Panc1 (cell line): ENCODE measurements around the gene ATP6V1B1. TPM values are rescaled to one million over a fixed set of nuclear protein-coding genes. Genes with fewer than 3 reads are reported as not detected.

Experiments
- ATAC-seq: fragments of 200-7000 bp; cut with Tn5 transposase; 2 replicates; pipeline ENCODE4 v1.9.1; 2020; ENCODE audit warnings: mild to moderate bottlenecking, moderate library complexity
- BruUV-seq: library from RNA; stranded (reverse); fragments of 400-500 nt; replicated peaks from 2 replicates; lab custom pipeline; 2021; lab: Mats Ljungman, UMichigan
- CTCF ChIA-PET: fragments of 300-600 bp; sonication (Branson Sonifier 250); formaldehyde crosslinking; loops from one replicate; lab custom pipeline; 2022; ENCODE audit warnings: antibody characterized with exemption; lab: Charles Lee
- POLR2A ChIA-PET: fragments of 300-600 bp; sonication (Branson Sonifier 250); formaldehyde crosslinking; loops from one replicate; lab custom pipeline; 2022; ENCODE audit warnings: antibody characterized with exemption; lab: Charles Lee
- DNase-seq: peaks from one replicate; pipeline ENCODE4 v3.0.0-alpha.2; 2010; ENCODE audit warnings: low read depth, low spot score
- H3K27ac ChIP-seq: 2 replicates; pipeline ENCODE4 v1.5.1; 2011; ENCODE audit warnings: mild to moderate bottlenecking, low read length, inconsistent platforms
- H3K27me3 ChIP-seq: fragments of 200-500 bp; sonication (Bioruptor generic); 2 replicates; pipeline ENCODE4 v1.6.0; 2014; ENCODE audit warnings: low read length, inconsistent platforms; ENCODE audit not compliant: control insufficient read depth, insufficient read depth
- H3K36me3 ChIP-seq: fragments of 200-500 bp; sonication (Bioruptor generic); 2 replicates; pipeline ENCODE4 v1.5.1; 2014; ENCODE audit warnings: inconsistent platforms, mild to moderate bottlenecking, low read length, moderate library complexity; ENCODE audit not compliant: control insufficient read depth, insufficient read depth
- H3K4me1 ChIP-seq: 2 replicates; pipeline ENCODE4 v1.5.1; 2011; ENCODE audit warnings: inconsistent platforms, mild to moderate bottlenecking, low read length, moderate library complexity; ENCODE audit not compliant: control insufficient read depth, insufficient read depth
- H3K4me3 ChIP-seq, 2 experiments: 2 replicates each; pipeline ENCODE4 v1.5.1; 2011 to 2012; ENCODE audit warnings: low read depth in 2 of 2, low read length in 2 of 2, mild to moderate bottlenecking in 2 of 2, inconsistent platforms in 1 of 2, moderate library complexity in 1 of 2
- H3K9me3 ChIP-seq: fragments of 200-500 bp; sonication (Bioruptor generic); 2 replicates; pipeline ENCODE4 v1.5.1; 2014; ENCODE audit warnings: low read depth, mild to moderate bottlenecking, inconsistent platforms, low read length, moderate library complexity; ENCODE audit not compliant: control insufficient read depth, insufficient read depth
- POLR2AphosphoS5 ChIP-seq: IDR thresholded peaks from 2 replicates; pipeline ENCODE4 v1.6.1; 2012; ENCODE audit warnings: mild to moderate bottlenecking, low read depth, low read length, moderate library complexity
- REST ChIP-seq, 2 experiments: IDR thresholded peaks; 2 replicates each; pipeline ENCODE4 v1.6.1; 2011 to 2012; ENCODE audit warnings: low read depth in 2 of 2, control low read depth in 1 of 2, low read length in 1 of 2, mild to moderate bottlenecking in 1 of 2, moderate library complexity in 1 of 2; ENCODE audit not compliant: insufficient read depth in 1 of 2
- SIN3A ChIP-seq: IDR thresholded peaks from 2 replicates; pipeline ENCODE4 v1.6.1; 2012; ENCODE audit warnings: low read depth, mild to moderate bottlenecking, low read length, moderate library complexity, borderline replicate concordance; ENCODE audit not compliant: insufficient read depth
- TCF7L2 ChIP-seq: IDR thresholded peaks from 2 replicates; pipeline ENCODE4 v1.6.1; 2011; ENCODE audit warnings: mild to moderate bottlenecking, low read depth, low read length, inconsistent platforms
- in situ Hi-C: cut with HindIII; loops from 2 replicates; pipeline ENCODE4 v1.10.0; 2016; ENCODE audit warnings: low sequenced_read_pairs, low pct_unique_long_range_greater_than_20kb
- intact Hi-C: fragments of 100-400 bp; cut with micrococcal nuclease; formaldehyde crosslinking; loops from one replicate; pipeline ENCODE4 v1.10.0; 2022; ENCODE audit not compliant: unreplicated experiment
- total RNA-seq: library from RNA; stranded (reverse); gene quantifications from one replicate; pipeline ENCODE4 v1.2.1, GENCODE V29; 2021; ENCODE audit not compliant: unreplicated experiment
- TF ChIP-seq, protein P1 (sequence below): fragments of 450-650 bp; IDR thresholded peaks from 2 replicates; pipeline ENCODE4 v1.5.1; 2017; ENCODE audit warnings: mild to moderate bottlenecking

The ATP6V1B1 gene
- total RNA-seq, 1 experiment from 2014 or later: 0.18 TPM

DNA sequence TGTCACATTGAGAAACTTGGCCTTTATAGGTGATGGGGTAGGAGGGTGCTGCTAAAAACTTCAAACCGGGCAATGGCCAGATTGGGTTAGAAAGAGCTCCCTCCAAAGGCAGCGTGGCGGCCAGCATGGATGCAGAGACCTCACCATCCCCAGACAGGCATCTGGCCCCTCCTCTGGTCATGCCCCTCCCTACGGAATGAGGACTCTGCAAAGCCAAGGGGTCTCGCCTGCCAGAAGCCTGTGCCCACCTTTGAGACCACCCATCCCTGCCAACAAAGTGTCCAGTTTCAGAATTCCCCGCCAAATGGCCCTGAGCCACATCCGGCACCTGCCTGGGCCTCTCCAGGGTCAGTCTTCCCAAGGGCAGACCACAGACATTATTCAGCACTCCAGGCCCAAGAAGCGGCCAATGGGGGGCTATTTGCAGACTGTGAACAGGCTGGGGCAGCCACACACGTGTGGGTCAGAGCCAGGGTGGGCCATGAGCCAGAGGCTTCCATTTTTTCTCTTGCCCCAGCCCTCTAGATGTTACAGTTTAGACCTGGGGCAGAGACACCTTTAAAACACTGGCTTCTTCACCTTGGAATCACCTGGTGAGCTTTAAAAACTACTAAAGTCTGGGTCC is 4.2 kb upstream of the ATP6V1B1 start:
- H3K9me3 ChIP-seq: no peaks in the 10 kb centered on the region
- ChIA-PET CTCF (no interaction called here), POLR2A (no interaction called here)
- intact Hi-C loops (no loop called here), in situ Hi-C loops (no loop called here)
- DNase-seq (no peak), ATAC-seq (no peak)
- no peaks in the 10 kb centered on the region for H3K36me3 ChIP-seq
- no peak overlapping the region for H3K27ac ChIP-seq
- TF ChIP-seq, protein P1, sequence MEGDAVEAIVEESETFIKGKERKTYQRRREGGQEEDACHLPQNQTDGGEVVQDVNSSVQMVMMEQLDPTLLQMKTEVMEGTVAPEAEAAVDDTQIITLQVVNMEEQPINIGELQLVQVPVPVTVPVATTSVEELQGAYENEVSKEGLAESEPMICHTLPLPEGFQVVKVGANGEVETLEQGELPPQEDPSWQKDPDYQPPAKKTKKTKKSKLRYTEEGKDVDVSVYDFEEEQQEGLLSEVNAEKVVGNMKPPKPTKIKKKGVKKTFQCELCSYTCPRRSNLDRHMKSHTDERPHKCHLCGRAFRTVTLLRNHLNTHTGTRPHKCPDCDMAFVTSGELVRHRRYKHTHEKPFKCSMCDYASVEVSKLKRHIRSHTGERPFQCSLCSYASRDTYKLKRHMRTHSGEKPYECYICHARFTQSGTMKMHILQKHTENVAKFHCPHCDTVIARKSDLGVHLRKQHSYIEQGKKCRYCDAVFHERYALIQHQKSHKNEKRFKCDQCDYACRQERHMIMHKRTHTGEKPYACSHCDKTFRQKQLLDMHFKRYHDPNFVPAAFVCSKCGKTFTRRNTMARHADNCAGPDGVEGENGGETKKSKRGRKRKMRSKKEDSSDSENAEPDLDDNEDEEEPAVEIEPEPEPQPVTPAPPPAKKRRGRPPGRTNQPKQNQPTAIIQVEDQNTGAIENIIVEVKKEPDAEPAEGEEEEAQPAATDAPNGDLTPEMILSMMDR: no peak
- no peak for TF ChIP-seq POLR2AphosphoS5
- TF ChIP-seq SIN3A: no peak
- no peak for TF ChIP-seq REST (IDR thresholded peaks at IDR 0.05; ENCODE audit: insufficient read depth in 1 of 2, low read depth in 2 of 2, low read length in 1 of 2)
- no peak for TF ChIP-seq TCF7L2
- no peak overlapping the region for H3K4me3 ChIP-seq
- no peaks in the 10 kb centered on the region for H3K4me1 ChIP-seq
- H3K27me3 ChIP-seq: no peaks in the 10 kb centered on the region
- no TSS peak for BruUV-seq

- Histone ChIP-seq H3K9me3 (no peaks in the 10 kb centered on the region), H3K4me3 (no peak overlapping the region), H3K27ac (no peak overlapping the region), H3K27me3 (no peaks in the 10 kb centered on the region), H3K36me3 (no peaks in the 10 kb centered on the region), H3K4me1 (no peaks in the 10 kb centered on the region)
- ChIA-PET POLR2A (interaction anchor here (0.6 kb wide), 1 partner anchor 205 kb away, joined by 3 read pairs; no protein-coding TSS in a partner anchor), CTCF (no interaction called here)
- TF ChIP-seq SIN3A (no peak), TCF7L2 (no peak), POLR2AphosphoS5 (no peak), REST (IDR thresholded peaks at IDR 0.05; ENCODE audit: insufficient read depth in 1 of 2, low read depth in 2 of 2, low read length in 1 of 2) (no peak)
- TF ChIP-seq, protein P1: no peak
- ATAC-seq: no peak
- no peak for DNase-seq
- in situ Hi-C loops: no loop called here
- BruUV-seq: no TSS peak
- intact Hi-C loops: no loop called here
These were observed 3.0 kb upstream of the ATP6V1B1 start for GRCh38 chr2:70932631-70933230.
